ENCODE data around the gene KCNK18. TPM values are rescaled to one million over a fixed set of nuclear protein-coding genes. Genes with fewer than 3 reads are reported as not detected.

The KCNK18 gene
- total and polyA plus RNA-seq, 2 donors (not counting 3 experiments of a cell fraction or from before 2014, with no cell fraction given): not detected

DNA sequence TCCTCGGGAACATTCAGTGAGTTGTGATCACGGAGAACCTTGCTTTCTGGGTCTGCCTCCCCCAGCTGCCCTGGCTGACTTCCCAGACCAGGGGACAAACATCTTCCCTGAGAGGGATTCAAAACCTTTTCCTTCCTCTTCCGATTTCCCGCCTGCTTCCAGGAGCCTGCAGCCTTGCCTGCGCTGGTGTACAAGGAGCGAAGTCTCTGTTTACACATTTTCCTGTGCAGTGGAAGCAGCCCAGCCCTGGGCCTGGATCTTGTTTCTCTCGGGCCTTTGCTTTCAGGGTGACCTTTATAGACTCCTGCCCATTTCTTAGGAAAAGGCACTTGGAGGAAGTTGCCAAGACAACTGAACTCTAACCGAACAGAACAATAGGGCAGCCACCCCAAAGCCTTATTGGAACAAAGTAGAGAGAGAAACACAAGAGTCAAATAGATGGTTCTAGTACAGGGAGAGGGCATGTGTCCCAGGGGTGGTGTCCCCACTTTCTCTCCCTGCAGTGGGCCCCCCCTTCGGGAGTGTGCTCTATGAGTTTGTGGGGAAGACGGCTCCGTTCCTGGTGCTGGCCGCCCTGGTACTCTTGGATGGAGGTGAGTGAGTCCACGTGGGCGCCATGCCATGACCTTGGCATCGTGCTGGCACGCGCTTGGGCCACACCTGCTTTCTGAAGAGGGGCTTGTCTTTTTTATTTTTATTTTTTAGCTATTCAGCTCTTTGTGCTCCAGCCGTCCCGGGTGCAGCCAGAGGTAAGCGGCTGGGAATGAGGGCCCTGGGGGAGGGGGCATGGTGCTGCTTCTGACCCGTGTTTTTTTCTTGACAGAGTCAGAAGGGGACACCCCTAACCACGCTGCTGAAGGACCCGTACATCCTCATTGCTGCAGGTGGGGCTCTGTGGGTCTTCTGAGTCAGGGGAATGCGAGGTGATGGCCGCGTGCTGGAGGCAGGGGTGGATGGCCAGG, 57.8 kb downstream of the KCNK18 start:
- Histone ChIP-seq H3K27me3 (ENCODE audit: control insufficient read depth in 2 of 2, insufficient read depth in 2 of 2, low read length in 2 of 2) (no peaks in the 10 kb centered on the region), H2AFZ (ENCODE audit: low read depth, low read length) (no peak overlapping the region), H3K9ac (replicated peaks; ENCODE audit: extremely low read depth, insufficient read depth, low read length) (no peak overlapping the region), H3K4me1 (ENCODE audit: control insufficient read depth, extremely low read depth, insufficient read depth, low read length) (no peaks in the 10 kb centered on the region), H3K4me2 (ENCODE audit: insufficient read depth, low read length) (no peak overlapping the region), H3K9me1 (replicated peaks; ENCODE audit: control insufficient read depth, extremely low read depth, insufficient read depth, low read length) (no peaks in the 10 kb centered on the region), H3K36me3 (ENCODE audit: control insufficient read depth in 2 of 2, extremely low read depth in 1 of 2, insufficient read depth in 2 of 2, low read length in 2 of 2) (no peaks in the 10 kb centered on the region), H4K20me1 (replicated peaks; ENCODE audit: control insufficient read depth, extremely low read depth, insufficient read depth, low read length) (no peaks in the 10 kb centered on the region), H3K9me3 (replicated peaks; ENCODE audit: control insufficient read depth, insufficient read depth, low read length) (no peaks in the 10 kb centered on the region), H3K79me2 (ENCODE audit: control insufficient read depth, insufficient read depth, low read length) (no peaks in the 10 kb centered on the region), H3K27ac (ENCODE audit: insufficient read depth, low read depth, low read length) (no peak overlapping the region), H3K4me3 (replicated peaks in 1 of 3; ENCODE audit: insufficient read depth in 1 of 3, low read depth in 1 of 3, low read length in 3 of 3) (no peak overlapping the region)
- no TSS peak for BruUV-seq (replicated peaks)
- DNase-seq (ENCODE audit: low read depth, low spot score) (no peak), FAIRE-seq (no peak)
- dilution Hi-C loops (cut with MboI; ENCODE audit: extremely low pct_ligation_motif_present, low sequenced_read_pairs): no loop called here
- TF ChIP-seq MYC (IDR thresholded peaks at IDR 0.05; ENCODE audit: low read depth, low read length) (no peak), POLR2AphosphoS5 (IDR thresholded peaks at IDR 0.05; ENCODE audit: insufficient read depth, low read depth, low read length) (no peak), GATA2 (IDR thresholded peaks at IDR 0.05; ENCODE audit: insufficient read depth, insufficient read length, low read depth, low read length) (no peak), JUN (IDR thresholded peaks at IDR 0.05; ENCODE audit: borderline replicate concordance, insufficient read depth, insufficient read length, low read depth) (no peak), FOS (IDR thresholded peaks at IDR 0.05; ENCODE audit: borderline replicate concordance, insufficient read depth, low read length) (no peak), POLR2A (IDR thresholded peaks at IDR 0.05; ENCODE audit: low read depth, low read length) (no peak), EZH2 (IDR thresholded peaks at IDR 0.05; ENCODE audit: borderline replicate concordance, low read depth, low read length, severe bottlenecking) (no peak)
- TF ChIP-seq, protein P1, sequence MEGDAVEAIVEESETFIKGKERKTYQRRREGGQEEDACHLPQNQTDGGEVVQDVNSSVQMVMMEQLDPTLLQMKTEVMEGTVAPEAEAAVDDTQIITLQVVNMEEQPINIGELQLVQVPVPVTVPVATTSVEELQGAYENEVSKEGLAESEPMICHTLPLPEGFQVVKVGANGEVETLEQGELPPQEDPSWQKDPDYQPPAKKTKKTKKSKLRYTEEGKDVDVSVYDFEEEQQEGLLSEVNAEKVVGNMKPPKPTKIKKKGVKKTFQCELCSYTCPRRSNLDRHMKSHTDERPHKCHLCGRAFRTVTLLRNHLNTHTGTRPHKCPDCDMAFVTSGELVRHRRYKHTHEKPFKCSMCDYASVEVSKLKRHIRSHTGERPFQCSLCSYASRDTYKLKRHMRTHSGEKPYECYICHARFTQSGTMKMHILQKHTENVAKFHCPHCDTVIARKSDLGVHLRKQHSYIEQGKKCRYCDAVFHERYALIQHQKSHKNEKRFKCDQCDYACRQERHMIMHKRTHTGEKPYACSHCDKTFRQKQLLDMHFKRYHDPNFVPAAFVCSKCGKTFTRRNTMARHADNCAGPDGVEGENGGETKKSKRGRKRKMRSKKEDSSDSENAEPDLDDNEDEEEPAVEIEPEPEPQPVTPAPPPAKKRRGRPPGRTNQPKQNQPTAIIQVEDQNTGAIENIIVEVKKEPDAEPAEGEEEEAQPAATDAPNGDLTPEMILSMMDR (IDR thresholded peaks at IDR 0.05; ENCODE audit: extremely low read depth in 1 of 2, insufficient read depth in 1 of 2, low read depth in 1 of 2, low read length in 2 of 2): no peak
- TF ChIP-seq, protein P2, sequence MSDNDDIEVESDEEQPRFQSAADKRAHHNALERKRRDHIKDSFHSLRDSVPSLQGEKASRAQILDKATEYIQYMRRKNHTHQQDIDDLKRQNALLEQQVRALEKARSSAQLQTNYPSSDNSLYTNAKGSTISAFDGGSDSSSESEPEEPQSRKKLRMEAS (IDR thresholded peaks at IDR 0.05; ENCODE audit: insufficient read depth, insufficient read length): no peak
- ChIA-PET CTCF (no interaction called here), POLR2A (no interaction called here)
- intact Hi-C loops (cut with micrococcal nuclease): no loop called here
